ENCODE data around the gene HLA-DMB.
A peak's percentile ranks its signal among the peaks of the same experiment; 100 is the strongest.

DNA sequence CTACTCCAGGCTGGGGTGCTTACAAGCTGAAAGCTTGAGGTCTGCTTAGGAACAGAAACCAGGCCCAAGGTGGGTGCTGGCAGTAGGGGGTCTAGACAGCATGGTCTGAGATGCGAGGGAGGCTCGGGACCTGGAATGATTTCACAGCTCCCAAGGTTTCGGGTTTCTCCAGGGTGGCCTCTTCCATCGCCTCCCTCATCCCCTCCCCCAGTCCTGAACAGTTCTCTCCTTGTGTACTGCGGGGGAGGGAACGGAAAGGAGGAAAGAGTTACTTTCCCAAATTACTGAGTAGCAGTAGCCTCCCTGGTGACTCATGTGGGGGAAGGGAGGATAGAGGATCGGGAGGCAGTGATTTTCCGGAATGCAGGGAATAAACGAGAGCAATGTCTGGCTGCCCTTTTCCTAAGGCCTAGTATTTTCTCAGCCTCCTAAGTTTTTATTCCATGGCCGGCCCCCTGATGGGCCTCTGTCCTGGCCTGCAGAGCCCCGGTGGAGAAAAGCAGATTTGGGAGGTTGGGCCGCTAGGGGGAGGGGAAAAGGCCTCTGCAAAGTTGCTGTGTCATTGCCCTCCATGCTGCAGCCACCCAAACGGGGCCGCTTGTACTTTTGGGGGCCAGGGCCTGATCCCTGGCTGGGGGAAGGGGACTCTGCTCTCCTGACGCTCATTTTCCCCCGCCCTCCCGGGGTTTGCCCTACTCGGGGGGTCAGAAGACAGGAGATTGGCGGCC is 29.0 kb upstream of the HLA-DMB start:
- TF ChIP-seq CTCF (IDR thresholded peaks at IDR 0.05) (peak; percentile 29; the same call in 1 of the 2 replicates), GABPA (IDR thresholded peaks at IDR 0.05; ENCODE audit: low read depth) (no peak)

Data from SK-N-SH (cell line).